IPS-18a (cell line): ENCODE results near the gene BRD3OS.
"Not testable (repeated sequence)": the region's sequence is repeated elsewhere in the genome, so short reads cannot be mapped to it uniquely, and the experiment has no call there.

ENCODE experiments used
- H3K27ac ChIP-seq: one replicate; pipeline ENCODE4 v1.5.1; 2013; ENCODE audit warnings: low read length
- H3K27me3 ChIP-seq: one replicate; pipeline ENCODE4 v1.6.1; 2013; ENCODE audit warnings: mild to moderate bottlenecking, low read length; ENCODE audit not compliant: control insufficient read depth, insufficient read depth
- H3K36me3 ChIP-seq: one replicate; pipeline ENCODE4 v1.6.1; 2013; ENCODE audit warnings: low read depth, low read length; ENCODE audit not compliant: control insufficient read depth
- H3K4me1 ChIP-seq: one replicate; pipeline ENCODE4 v1.6.1; 2013; ENCODE audit warnings: low read depth, low read length; ENCODE audit not compliant: control insufficient read depth
- H3K4me3 ChIP-seq: one replicate; pipeline ENCODE4 v1.5.1; 2013; ENCODE audit warnings: low read length
- H3K9ac ChIP-seq: one replicate; pipeline ENCODE4 v1.6.1; 2013; ENCODE audit warnings: mild to moderate bottlenecking, low read length, moderate library complexity
- H3K9me3 ChIP-seq: one replicate; pipeline ENCODE4 v1.6.1; 2013; ENCODE audit warnings: low read depth, low read length; ENCODE audit not compliant: control insufficient read depth

BRD3OS gene

GRCh38 chr9:133980864-133981588 lies 44.3 kb upstream of the BRD3OS start:
- H3K9ac ChIP-seq, result no peak overlapping the region
- H3K27ac ChIP-seq, result no peak overlapping the region
- no peaks in the 10 kb centered on the region for H3K36me3 ChIP-seq
- H3K9me3 ChIP-seq, result no peaks in the 10 kb centered on the region
- peaks cover 5% of the 10 kb centered on the region for H3K4me1 ChIP-seq
- no peak overlapping the region for H3K4me3 ChIP-seq
- no peaks in the 10 kb centered on the region for H3K27me3 ChIP-seq

GRCh38 chr9:133981589-133981957 lies 43.7 kb upstream of the BRD3OS start:
- Histone ChIP-seq H3K4me3 (no peak overlapping the region), H3K9me3 (no peaks in the 10 kb centered on the region), H3K36me3 (no peaks in the 10 kb centered on the region), H3K9ac (no peak overlapping the region), H3K4me1 (peaks cover 10% of the 10 kb centered on the region), H3K27ac (no peak overlapping the region), H3K27me3 (no peaks in the 10 kb centered on the region)

- no peaks in the 10 kb centered on the region for H3K36me3 ChIP-seq
- H3K9ac ChIP-seq, result no peak overlapping the region
- H3K4me1 ChIP-seq, result peaks cover 10% of the 10 kb centered on the region
Measured at GRCh38 chr9:133981958-133982681, 43.2 kb upstream of the BRD3OS start.

GRCh38 chr9:133982971-133983720 lies 42.1 kb upstream of the BRD3OS start:
- Histone ChIP-seq H3K27ac (no peak overlapping the region), H3K27me3 (no peaks in the 10 kb centered on the region), H3K9ac (no peak overlapping the region), H3K4me1 (peaks cover 10% of the 10 kb centered on the region), H3K4me3 (no peak overlapping the region), H3K36me3 (no peaks in the 10 kb centered on the region), H3K9me3 (no peaks in the 10 kb centered on the region)

More at GRCh38 chr9:133981958-133982681, 43.2 kb upstream of the BRD3OS start:
- Histone ChIP-seq H3K9me3 (no peaks in the 10 kb centered on the region), H3K27ac (no peak overlapping the region), H3K4me3 (no peak overlapping the region), H3K27me3 (no peaks in the 10 kb centered on the region)

GRCh38 chr9:133986061-133986460 lies 39.2 kb upstream of the BRD3OS start:
- no peak overlapping the region for H3K27ac ChIP-seq
- no peaks in the 10 kb centered on the region for H3K36me3 ChIP-seq
- H3K4me3 ChIP-seq, result no peak overlapping the region
- H3K9ac ChIP-seq, result no peak overlapping the region
- no peaks in the 10 kb centered on the region for H3K27me3 ChIP-seq
- H3K4me1 ChIP-seq, result peaks cover 11% of the 10 kb centered on the region
- H3K9me3 ChIP-seq, result no peaks in the 10 kb centered on the region

- H3K36me3 ChIP-seq, result no peaks in the 10 kb centered on the region
- H3K27me3 ChIP-seq, result no peaks in the 10 kb centered on the region
- peaks cover 11% of the 10 kb centered on the region for H3K4me1 ChIP-seq
- H3K9me3 ChIP-seq, result no peaks in the 10 kb centered on the region
- H3K27ac ChIP-seq, result no peak overlapping the region
- no peak overlapping the region for H3K4me3 ChIP-seq
- no peak overlapping the region for H3K9ac ChIP-seq
Measured at GRCh38 chr9:133986774-133987445, 38.4 kb upstream of the BRD3OS start.

- Histone ChIP-seq H3K27me3 (no peaks in the 10 kb centered on the region), H3K9ac (no peak overlapping the region), H3K27ac (no peak overlapping the region), H3K4me1 (peaks cover 11% of the 10 kb centered on the region), H3K9me3 (no peaks in the 10 kb centered on the region), H3K36me3 (no peaks in the 10 kb centered on the region), H3K4me3 (no peak overlapping the region)
Measured at GRCh38 chr9:133987446-133987788, 37.9 kb upstream of the BRD3OS start.

GRCh38 chr9:133987946-133988665 lies 37.2 kb upstream of the BRD3OS start:
- H3K9ac ChIP-seq, result no peak overlapping the region
- H3K4me1 ChIP-seq, result peaks cover 10% of the 10 kb centered on the region
- no peaks in the 10 kb centered on the region for H3K36me3 ChIP-seq
- H3K9me3 ChIP-seq, result no peaks in the 10 kb centered on the region
- no peaks in the 10 kb centered on the region for H3K27me3 ChIP-seq
- H3K27ac ChIP-seq, result no peak overlapping the region
- H3K4me3 ChIP-seq, result no peak overlapping the region

GRCh38 chr9:133988771-133989170 lies 36.5 kb upstream of the BRD3OS start:
- H3K9me3 ChIP-seq, H3K36me3 ChIP-seq, H3K4me1 ChIP-seq, H3K4me3 ChIP-seq, H3K9ac ChIP-seq, H3K27me3 ChIP-seq, H3K27ac ChIP-seq: not testable (repeated sequence)

- no peak overlapping the region for H3K9ac ChIP-seq
- peaks cover 9% of the 10 kb centered on the region for H3K4me1 ChIP-seq
- peak overlapping the region; percentile 80 for H3K4me3 ChIP-seq
- H3K27me3 ChIP-seq, result no peaks in the 10 kb centered on the region
- no peaks in the 10 kb centered on the region for H3K9me3 ChIP-seq
- H3K27ac ChIP-seq, result no peak overlapping the region
- no peaks in the 10 kb centered on the region for H3K36me3 ChIP-seq
Measured at GRCh38 chr9:133989625-133990365, 35.5 kb upstream of the BRD3OS start.
